Activated B cell treated with CpG ODN at 0.5 μM for 24 hours (primary cell): ENCODE measurements around the gene DUOXA2. TPM values are rescaled to one million over a fixed set of nuclear protein-coding genes. Genes with fewer than 3 reads are reported as not detected.

Experiments
- ATAC-seq: fragments of 200-7000 bp; cut with Tn5 transposase; one replicate; pipeline ENCODE4 v1.10.0; 2021; ENCODE audit warnings: low read depth, mild to moderate bottlenecking, moderate library complexity
- CTCF ChIA-PET: fragments of 350-600 bp; sonication (Branson Sonifier 250); formaldehyde crosslinking; loops from one replicate; lab custom pipeline; 2021; ENCODE audit warnings: antibody characterized with exemption; lab: Charles Lee
- POLR2A ChIA-PET: fragments of 350-600 bp; sonication (Branson Sonifier 250); formaldehyde crosslinking; loops from one replicate; lab custom pipeline; 2021; ENCODE audit warnings: antibody characterized with exemption; lab: Charles Lee
- DNase-seq: peaks from one replicate; pipeline ENCODE4 v3.0.0; 2022
- H3K27ac Mint-ChIP-seq: one replicate; pipeline ENCODE4 v1.8.0; 2020; ENCODE audit warnings: mixed read lengths
- H3K27me3 Mint-ChIP-seq: one replicate; pipeline ENCODE4 v1.8.0; 2021; ENCODE audit warnings: mixed read lengths
- H3K36me3 Mint-ChIP-seq: one replicate; pipeline ENCODE4 v1.8.0; 2021; ENCODE audit warnings: low read depth, mixed read lengths
- H3K4me1 Mint-ChIP-seq: one replicate; pipeline ENCODE4 v1.8.0; 2021; ENCODE audit warnings: mixed read lengths
- H3K4me3 Mint-ChIP-seq: one replicate; pipeline ENCODE4 v1.8.0; 2020; ENCODE audit warnings: mild to moderate bottlenecking, mixed read lengths
- H3K9me3 Mint-ChIP-seq: one replicate; pipeline ENCODE4 v1.8.0; 2020; ENCODE audit warnings: mixed read lengths
- intact Hi-C: fragments of 100-400 bp; cut with micrococcal nuclease; formaldehyde crosslinking; loops from one replicate; pipeline ENCODE4 v1.15.1; 2024
- total RNA-seq: library from RNA; stranded (reverse); gene quantifications from 2 replicates; pipeline ENCODE4 v1.2.3, GENCODE V29; 2022
- TF ChIP-seq, protein P1 (sequence below): fragments of 200-600 bp; IDR thresholded peaks from one replicate; pipeline ENCODE4 v1.8.0; 2022; ENCODE audit warnings: antibody characterized with exemption, mild to moderate bottlenecking

Gene DUOXA2
- total RNA-seq, 1 donor from 2014 or later: not detected

DNA sequence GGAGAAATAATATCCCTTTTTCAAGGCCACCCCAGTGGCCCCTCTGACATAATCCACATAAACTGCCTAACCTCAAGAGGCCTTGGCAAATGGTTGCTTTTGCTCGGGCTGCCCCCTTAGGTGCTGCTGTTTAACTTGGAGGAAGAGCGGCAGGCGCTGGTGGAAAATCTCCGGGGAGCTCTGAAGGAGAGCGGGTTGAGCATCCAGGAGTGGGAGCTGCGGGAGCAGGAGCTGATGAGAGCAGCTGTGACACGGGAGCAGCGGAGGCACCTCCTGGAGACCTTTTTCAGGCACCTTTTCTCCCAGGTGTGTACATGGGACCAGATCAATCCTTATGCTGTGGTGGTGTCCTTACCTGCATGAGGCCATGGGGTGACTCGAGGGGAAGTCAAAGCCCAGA, 30.6 kb downstream of the DUOXA2 start:
- POLR2A ChIA-PET: no interaction called here
- H3K4me3 Mint-ChIP-seq: no peak overlapping the region

DNA sequence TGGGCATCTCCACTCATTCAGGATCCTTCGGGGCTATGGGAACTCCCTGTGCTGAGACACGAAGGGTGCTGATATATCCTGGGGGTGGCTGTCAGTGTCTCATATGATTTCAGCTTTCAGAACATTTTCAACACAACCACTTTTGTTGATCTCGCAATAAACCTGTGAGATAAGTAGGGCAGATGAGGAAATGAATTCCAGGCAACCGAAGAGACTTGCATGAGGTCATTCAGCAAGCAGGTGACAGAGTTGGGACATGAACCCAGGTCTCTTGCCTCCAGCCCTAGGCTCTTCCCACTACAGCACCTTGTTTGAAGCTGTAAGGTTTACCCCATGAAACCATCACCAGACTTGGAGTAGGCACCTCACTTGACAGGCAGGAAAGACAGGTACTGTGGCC, 32.3 kb downstream of the DUOXA2 start:
- DNase-seq: no peak
- POLR2A ChIA-PET: no interaction called here

More for the DNA sequence above, 30.6 kb downstream of the DUOXA2 start:
- Mint-ChIP-seq H3K27ac (no peak overlapping the region), H3K36me3 (no peaks in the 10 kb centered on the region), H3K9me3 (no peaks in the 10 kb centered on the region), H3K4me1 (no peaks in the 10 kb centered on the region), H3K27me3 (no peaks in the 10 kb centered on the region)
- intact Hi-C loops: no loop called here
- CTCF ChIA-PET: interaction anchor here (1.2 kb wide), 1 partner anchor 24 kb away, joined by 3 read pairs; no protein-coding TSS in a partner anchor
- ATAC-seq: no peak
- TF ChIP-seq, protein P1, sequence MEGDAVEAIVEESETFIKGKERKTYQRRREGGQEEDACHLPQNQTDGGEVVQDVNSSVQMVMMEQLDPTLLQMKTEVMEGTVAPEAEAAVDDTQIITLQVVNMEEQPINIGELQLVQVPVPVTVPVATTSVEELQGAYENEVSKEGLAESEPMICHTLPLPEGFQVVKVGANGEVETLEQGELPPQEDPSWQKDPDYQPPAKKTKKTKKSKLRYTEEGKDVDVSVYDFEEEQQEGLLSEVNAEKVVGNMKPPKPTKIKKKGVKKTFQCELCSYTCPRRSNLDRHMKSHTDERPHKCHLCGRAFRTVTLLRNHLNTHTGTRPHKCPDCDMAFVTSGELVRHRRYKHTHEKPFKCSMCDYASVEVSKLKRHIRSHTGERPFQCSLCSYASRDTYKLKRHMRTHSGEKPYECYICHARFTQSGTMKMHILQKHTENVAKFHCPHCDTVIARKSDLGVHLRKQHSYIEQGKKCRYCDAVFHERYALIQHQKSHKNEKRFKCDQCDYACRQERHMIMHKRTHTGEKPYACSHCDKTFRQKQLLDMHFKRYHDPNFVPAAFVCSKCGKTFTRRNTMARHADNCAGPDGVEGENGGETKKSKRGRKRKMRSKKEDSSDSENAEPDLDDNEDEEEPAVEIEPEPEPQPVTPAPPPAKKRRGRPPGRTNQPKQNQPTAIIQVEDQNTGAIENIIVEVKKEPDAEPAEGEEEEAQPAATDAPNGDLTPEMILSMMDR: no peak
- DNase-seq: no peak

DNA sequence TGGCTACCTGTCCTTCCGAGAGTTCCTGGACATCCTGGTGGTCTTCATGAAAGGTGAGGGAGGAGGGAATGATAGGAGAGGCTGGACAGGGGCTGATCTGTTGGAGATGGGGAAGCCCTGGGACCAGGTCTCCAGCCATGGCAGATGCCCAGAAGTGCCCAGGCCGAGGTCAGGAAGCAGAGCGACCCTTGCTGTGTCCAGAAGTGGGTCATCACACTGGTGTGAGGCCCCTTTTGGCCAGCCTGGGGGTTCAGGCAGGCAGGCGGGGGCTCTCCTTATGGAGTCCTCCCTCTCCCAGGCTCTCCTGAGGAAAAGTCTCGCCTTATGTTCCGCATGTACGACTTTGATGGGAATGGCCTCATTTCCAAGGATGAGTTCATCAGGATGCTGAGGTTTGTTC, 33.5 kb downstream of the DUOXA2 start:
- Mint-ChIP-seq H3K9me3 (no peaks in the 10 kb centered on the region), H3K36me3 (peaks cover 11% of the 10 kb centered on the region), H3K4me1 (no peaks in the 10 kb centered on the region), H3K27me3 (no peaks in the 10 kb centered on the region), H3K27ac (no peak overlapping the region), H3K4me3 (no peak overlapping the region)
- ATAC-seq: no peak
- DNase-seq: no peak
- CTCF ChIA-PET: no interaction called here
- intact Hi-C loops: no loop called here
- POLR2A ChIA-PET: no interaction called here
- TF ChIP-seq, protein P1: no peak

More for the DNA sequence above, 32.3 kb downstream of the DUOXA2 start:
- CTCF ChIA-PET: interaction anchor here (0.8 kb wide), 1 partner anchor 12 kb away, joined by 3 read pairs; no protein-coding TSS in a partner anchor
- no peak overlapping the region for H3K27ac Mint-ChIP-seq
- H3K4me3 Mint-ChIP-seq: no peak overlapping the region
- peaks cover 3% of the 10 kb centered on the region for H3K36me3 Mint-ChIP-seq
- H3K9me3 Mint-ChIP-seq: no peaks in the 10 kb centered on the region
- ATAC-seq: no peak
- no peaks in the 10 kb centered on the region for H3K4me1 Mint-ChIP-seq
- no peaks in the 10 kb centered on the region for H3K27me3 Mint-ChIP-seq
- TF ChIP-seq, protein P1: no peak
- intact Hi-C loops: no loop called here

DNA sequence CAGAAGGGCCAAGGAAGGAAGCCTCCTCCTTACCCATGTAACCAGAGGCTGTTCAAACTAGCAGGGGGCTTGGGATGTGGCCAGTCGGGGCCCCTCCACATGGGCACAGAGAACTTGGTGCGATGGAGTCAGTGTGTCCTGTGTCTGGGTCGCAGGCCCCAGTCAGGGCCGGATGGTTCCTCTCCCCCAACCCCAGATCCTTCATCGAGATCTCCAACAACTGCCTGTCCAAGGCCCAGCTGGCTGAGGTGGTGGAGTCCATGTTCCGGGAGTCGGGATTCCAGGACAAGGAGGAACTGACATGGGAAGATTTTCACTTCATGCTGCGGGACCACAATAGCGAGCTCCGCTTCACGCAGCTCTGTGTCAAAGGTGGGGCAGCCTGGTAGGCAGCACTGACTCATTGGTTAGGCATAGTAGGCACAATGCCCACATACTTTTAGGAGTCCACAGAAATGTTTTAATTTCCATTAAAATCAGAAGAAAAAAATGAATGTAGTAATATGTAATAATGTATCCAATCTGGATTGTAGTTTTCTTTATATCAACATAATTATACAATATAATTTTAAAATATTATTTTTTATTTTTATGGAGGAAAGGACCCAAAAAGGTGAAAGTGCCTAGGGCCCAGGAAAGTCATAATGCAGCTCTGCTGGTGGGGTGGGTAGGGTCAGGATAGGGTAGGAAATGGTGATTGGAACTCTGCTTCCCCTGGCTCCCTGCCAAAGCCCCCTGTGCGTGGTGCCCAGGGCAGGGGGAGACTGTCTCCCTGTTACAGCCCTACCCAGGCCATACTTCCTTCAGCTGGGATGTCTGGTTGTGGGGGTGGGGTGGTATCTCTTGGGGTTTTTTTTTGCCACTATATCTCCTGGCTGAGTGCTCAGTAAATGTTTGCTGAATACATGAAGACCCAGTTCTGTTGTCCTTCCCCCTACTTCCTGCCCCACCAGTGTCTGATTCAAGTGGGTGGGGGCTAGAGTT, 34.2 kb downstream of the DUOXA2 start:
- peaks cover 11% of the 10 kb centered on the region for H3K36me3 Mint-ChIP-seq
- H3K4me3 Mint-ChIP-seq: no peak overlapping the region
- POLR2A ChIA-PET: no interaction called here
- H3K27ac Mint-ChIP-seq: no peak overlapping the region
- H3K4me1 Mint-ChIP-seq: no peaks in the 10 kb centered on the region
- TF ChIP-seq, protein P1: no peak
- DNase-seq (no peak), ATAC-seq (no peak)
- no peaks in the 10 kb centered on the region for H3K27me3 Mint-ChIP-seq
- CTCF ChIA-PET: no interaction called here
- intact Hi-C loops: no loop called here
- no peaks in the 10 kb centered on the region for H3K9me3 Mint-ChIP-seq

DNA sequence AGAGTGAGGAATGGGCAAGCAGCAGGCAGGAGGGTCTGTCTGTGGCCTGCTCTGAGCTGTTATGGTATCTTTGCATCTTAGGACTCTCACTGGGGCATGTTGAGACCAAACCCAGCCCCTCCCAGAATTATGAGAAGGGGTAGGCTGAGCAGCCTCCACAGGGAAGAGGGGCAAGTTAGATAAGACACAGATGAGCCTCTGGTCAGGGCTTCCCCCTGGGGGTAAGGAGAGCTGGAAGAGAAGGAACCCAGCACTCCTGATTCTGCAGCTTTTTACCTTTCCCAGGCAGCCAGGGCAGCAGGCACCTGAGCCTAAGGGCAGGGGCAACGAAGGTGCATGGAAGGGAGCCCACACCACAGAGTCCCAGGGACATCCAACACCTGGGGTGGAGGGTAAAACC, 34.9 kb downstream of the DUOXA2 start:
- Mint-ChIP-seq H3K9me3 (no peaks in the 10 kb centered on the region), H3K36me3 (peaks cover 11% of the 10 kb centered on the region), H3K4me1 (no peaks in the 10 kb centered on the region), H3K27me3 (no peaks in the 10 kb centered on the region), H3K4me3 (no peak overlapping the region), H3K27ac (no peak overlapping the region)
- TF ChIP-seq, protein P1: no peak
- no peak for ATAC-seq
- ChIA-PET CTCF (no interaction called here), POLR2A (no interaction called here)
- intact Hi-C loops: no loop called here
- DNase-seq: no peak
